NCI-H1417 (cell line): Measurements from ENCODE around the gene CCDC201.

ENCODE experiments used
- DNase-seq, 3 experiments: peaks; one replicate each; lab custom pipeline; 2025; lab: John Stamatoyannopoulos, UW

CCDC201 gene

GRCh38 chr7:45893374-45893995 lies 20.6 kb upstream of the CCDC201 start:
- DNase-seq: no peak

GRCh38 chr7:45892407-45893035 lies 19.6 kb upstream of the CCDC201 start:
- DNase-seq: peak in 1 of 3 experiments; percentile 8

DNA sequence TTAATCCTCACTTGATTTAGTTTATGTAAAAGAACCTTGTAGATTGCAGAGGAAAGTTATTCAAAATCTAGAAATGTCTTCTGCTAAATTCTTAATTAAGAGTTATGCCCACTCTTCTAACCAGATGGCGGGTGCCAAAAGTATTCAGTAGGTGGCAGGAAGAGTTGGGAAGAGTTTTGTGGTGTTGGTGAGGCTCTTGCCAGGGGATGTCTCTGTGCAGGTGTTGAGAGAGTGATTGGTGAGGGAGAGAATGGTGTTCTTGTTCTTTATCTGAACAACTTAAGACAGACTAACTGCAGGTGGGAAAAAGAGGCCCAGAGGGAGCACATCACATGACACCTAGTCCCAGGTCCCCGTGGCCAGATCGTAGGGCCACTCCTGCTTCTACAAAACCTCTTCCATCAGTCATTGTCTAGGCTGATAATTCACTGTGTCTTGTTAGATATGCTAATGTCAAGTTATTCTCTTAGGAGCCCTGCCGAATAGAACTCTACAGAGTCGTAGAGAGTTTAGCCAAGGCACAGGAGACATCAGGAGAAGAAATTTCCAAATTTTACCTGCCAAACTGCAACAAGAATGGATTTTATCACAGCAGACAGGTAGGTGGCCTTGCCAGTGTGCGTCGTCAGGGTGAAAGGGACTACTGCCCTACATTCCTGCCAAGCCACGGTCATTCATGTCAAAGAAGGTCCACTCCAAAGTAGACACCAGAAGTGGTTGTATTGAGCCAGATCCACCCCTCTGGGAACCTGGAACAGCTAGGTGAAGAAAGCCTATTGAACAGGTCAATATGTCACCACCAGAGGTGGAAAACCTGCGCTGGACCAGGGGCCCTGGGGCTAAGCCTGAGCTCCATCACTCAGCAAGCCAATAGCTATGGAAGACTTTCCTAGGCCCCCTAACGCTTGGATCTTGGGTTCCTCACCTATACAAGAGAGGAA lies 18.9 kb upstream of the CCDC201 start:
- DNase-seq: no peak

DNA sequence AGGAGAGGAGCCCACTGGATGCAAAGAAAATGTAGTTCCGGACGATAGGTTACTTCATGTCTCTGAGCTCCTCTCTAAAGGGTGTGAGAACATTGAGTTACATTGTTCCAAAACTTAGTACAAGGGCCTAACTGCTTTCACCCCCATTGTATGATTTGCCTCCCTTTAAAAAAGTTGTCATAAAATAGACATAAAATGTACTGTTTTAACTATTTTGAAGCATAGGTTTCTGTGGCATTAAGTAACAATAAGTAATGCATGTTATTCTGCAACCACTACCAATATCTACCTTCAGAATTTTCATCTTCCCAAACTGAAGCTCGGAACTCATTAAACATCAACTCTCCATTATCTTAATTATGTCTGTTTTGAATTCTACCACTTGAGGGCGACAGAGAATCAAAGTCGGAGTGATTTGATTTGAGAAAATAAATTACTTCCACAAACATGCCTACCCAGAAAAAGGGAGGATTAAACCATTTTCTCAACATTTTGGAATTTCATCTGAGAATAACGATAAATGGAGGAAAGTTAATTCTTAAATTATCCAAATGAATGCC lies 18.1 kb upstream of the CCDC201 start:
- DNase-seq: peak; percentile 17 to 77 (median 45)

DNA sequence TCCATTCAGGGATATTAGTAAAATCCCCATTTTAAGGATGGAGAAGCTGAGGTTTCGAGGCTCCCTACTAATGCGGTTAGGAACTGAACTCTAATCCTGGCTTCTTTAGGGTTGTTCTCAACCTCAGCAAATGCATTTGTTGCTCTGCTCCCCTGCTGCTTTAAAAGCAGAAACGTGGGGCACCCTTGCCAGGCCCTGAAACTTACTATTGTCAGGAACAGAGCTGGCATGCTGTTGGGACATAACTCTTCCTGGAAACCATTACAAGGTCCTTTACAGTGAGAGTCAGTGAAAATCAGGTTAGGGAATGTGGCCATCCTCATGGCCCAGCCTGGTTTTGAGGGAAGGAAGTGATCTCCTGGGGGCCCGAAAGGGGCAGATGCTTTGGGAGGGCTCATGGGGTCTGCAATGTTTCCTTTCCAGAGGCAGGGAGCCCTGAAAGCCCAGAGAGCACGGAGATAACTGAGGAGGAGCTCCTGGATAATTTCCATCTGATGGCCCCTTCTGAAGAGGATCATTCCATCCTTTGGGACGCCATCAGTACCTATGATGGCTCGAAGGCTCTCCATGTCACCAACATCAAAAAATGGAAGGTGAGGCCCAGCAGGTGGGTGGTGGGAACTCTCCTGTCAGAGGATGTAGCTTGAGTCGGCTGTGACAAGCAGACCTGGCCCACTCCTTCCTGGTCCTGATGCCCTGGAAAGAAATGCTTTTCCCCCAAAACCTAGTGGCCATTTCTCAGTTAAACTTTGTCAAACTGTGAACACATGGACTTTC lies 17.4 kb upstream of the CCDC201 start:
- no peak for DNase-seq

GRCh38 chr7:45889367-45890067 lies 16.6 kb upstream of the CCDC201 start:
- peak in 1 of 3 experiments; percentile 31 for DNase-seq

DNA sequence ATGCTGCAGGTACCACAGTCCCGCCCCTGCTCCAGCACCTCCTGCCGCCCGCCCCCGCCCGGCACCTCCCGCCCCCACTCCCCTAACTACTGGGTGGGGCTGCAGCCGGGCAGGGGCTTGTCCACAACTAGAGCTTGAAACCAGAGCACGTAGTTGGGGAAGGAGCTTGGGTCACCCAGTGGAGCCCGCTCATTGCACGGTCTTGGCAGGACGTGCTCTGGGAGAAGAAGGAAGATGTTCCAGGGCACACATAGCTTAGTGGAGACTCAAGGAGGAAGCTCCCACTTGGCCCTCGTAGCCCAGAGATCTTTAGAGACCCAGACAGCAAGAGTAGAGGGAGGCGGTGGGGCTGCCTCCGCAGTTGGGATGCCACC lies 16.1 kb upstream of the CCDC201 start:
- no peak for DNase-seq

- peak in 2 of 3 experiments; percentile 58 to 64 for DNase-seq
Measured at GRCh38 chr7:45888185-45888992, 15.5 kb upstream of the CCDC201 start, which contains the start of gene IGFBP1. IGFBP1 (plus strand) TSS chr7:45888488; CDS start chr7:45888653, 165 bp downstream.

DNA sequence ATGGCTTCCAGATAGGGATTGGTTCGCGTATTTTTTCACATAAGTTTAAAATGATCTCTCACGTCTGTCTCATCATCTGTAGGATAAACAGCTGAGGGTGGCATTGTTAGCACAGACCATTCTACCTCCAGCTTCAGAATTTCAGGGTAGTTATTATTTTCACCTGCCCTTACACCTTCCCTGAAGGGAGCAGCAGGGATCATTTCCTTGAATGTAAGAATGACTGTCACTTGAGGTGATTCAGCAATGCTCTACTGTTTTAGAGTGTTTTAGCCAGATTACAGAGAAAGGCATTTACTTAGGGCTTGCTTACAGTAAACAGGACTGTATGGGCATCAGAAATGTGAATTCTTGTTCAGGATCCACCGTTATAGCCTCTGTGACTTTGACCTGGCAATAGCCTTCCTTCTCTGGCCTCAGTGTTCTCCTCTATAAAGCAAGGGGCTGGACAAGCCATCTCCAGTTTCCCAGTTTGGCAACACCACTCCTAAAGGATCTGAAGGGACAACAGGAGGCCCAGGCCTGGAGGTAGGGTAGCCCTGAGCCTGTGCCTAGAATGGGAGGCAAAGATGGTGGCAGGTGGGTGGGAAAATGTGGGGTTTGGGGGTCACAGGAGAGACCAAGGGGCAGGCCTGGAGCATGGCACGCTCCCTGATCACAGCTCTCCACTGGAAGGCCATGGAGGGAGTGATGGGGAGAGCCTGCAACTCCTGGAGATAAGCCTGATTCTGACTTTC lies 14.2 kb upstream of the CCDC201 start:
- DNase-seq: peak in 1 of 3 experiments; percentile 15

DNA sequence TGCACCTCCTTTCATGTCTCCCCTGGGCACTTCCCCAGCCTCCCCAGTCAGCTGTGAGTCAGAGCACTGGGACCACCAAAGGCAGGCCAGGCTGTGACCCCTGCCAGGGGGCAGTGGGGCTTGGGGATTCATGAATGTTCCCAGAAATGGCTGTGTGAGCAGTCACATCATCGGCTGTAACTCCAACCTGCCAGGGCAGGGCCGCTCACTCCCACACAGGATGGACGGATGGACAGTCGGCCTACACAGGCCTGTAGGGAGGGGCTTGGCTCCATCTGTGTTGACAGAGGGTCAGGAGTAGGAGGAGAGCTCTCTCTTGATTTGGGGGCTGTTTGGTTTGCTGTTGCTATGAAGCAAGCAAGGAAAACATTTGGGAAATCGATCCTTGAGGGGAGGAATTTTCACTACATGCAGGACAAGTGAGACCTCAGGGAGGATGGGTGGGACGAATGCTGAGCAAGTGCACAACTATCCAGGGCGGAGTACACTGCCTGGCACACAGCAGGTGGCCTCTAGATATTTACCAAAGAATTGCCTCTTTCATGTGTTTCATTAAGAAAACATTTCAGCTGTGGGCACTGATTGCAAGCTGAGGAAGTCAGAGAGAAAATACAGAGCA lies 12.5 kb upstream of the CCDC201 start:
- DNase-seq: no peak

- no peak for DNase-seq
Measured at GRCh38 chr7:45884136-45884535, 11.3 kb upstream of the CCDC201 start.

DNA sequence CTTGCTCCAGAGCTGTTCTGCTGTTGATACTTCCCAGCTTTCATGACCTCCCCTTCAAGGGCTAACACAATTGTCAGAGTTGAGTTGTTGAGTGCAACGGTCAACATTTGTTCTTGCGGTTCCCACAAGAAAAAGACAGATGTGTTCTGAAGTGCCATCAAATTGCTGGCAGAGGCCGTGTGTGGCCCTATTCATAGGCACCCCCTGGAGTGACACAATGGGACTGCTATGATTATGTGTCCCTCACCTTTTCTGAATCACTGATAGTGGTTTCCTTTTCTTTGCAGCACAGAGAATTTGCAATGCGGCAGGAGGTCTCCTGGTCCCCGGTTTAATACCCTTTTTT lies 9.6 kb upstream of the CCDC201 start:
- peak; percentile 68 to 86 (median 86) for DNase-seq

- no peak for DNase-seq
Measured at GRCh38 chr7:45881759-45882464, 9.0 kb upstream of the CCDC201 start.

DNA sequence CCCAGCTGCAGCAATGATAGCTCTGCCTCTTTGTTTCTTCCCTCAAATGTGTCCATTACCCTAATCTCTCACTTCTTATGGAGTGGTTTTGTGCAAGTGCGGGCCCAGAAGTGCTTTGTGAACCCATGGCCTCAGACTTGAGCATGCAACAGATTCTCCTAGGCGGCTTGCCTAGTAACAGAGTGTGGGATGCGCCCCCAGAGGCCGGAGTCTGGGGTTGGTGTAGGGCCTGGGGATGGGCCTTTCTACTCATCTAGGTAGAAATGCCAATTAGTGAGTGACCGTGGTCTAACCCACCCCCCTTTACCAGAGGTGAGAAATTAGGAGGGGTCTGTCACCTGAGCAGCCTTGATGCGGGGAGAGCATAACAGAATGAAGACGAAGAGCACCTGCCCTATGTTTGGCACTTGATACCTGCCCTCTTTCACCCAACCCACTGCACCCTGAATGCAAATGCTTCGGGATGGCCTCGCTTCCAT lies 8.4 kb upstream of the CCDC201 start:
- no peak for DNase-seq

DNA sequence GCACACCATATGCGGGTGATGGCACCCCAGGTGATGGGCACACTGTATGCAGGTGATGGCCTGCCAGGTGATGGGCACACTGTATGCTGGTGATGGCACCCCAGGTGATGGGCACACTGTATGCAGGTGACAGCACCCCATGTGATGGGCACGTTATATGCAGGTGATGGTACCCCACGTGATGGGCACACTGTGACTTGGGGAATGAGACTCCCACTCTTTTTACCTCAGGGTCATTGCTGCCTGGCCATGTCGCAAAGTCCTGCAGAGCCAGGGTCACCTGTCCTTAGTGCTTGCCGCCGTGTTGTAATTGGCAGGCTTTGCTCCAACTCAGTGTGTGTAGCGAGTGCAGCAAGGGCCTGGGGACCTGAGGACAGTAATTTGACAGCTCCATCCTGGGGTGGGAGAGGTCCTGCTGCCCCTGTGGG lies 7.6 kb upstream of the CCDC201 start:
- no peak for DNase-seq

- no peak for DNase-seq
Measured at GRCh38 chr7:45878457-45879144, 5.7 kb upstream of the CCDC201 start.

- DNase-seq: no peak
Measured at GRCh38 chr7:45876519-45876918, 3.6 kb upstream of the CCDC201 start.
